ENCODE measurements around the gene DNAJC11. TPM values are rescaled to one million over a fixed set of nuclear protein-coding genes. Genes with fewer than 3 reads are reported as not detected.
"Not testable (repeated sequence)": the region's sequence is repeated elsewhere in the genome, so short reads cannot be mapped to it uniquely, and the experiment has no call there.

Gene DNAJC11
- polyA plus RNA-seq, 4 donors, result 58.6 to 67.8 (median 59.8) TPM

DNA sequence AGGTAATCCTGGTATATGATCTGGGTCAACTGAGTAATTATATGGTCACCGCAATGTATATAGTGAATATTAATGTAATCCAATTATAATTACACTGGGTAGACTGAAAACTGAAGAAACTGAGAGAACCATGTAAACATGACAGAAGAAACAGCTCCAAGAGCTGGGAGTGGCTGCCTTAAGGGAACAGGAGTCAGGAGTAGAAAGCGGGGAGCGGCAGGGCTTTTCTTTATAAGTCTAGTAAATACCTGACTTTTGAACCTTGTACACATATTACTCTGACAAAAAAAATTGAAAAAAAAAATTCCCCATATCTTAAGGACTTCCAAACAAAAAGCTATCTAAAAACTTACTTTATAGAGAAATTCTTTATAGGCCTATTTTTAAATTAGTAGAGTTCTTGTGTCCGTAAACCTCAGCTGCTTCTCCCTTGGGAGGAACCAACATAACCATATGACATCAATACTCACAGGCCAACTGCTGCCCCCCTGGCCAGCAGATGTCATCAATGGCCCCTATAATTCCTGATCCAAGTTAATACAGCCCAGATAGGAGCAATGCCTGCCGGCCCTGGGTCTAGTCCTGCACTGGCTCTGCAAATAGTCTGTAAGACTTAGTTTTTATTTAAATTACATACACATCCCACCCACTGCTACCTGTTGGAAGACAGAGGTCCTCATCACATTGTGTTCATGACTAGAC, 43.1 kb downstream of the DNAJC11 start:
- DNase-seq (ENCODE audit: low read depth in 4 of 4, low spot score in 3 of 4), result no peak

DNA sequence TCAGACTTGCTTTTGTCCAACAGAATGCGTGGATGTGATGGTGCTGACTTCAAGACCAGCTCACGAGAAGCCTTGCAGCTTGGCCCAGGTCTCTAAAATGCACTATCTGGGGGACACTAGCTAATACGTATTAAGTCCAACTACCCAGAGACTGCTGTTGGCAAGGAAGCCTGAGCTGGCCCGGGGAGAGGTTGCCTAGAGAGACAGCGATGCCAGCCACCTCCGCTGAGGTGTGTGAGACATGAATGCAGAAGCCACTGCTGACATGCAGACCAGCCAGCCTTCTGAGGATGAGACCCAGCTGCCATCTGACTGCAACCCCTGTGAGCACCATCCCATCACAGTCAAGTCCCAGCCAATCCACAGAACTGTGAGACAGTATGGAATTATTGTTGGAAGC, 44.5 kb downstream of the DNAJC11 start:
- DNase-seq (ENCODE audit: low read depth in 4 of 4, low spot score in 3 of 4), result no peak

DNA sequence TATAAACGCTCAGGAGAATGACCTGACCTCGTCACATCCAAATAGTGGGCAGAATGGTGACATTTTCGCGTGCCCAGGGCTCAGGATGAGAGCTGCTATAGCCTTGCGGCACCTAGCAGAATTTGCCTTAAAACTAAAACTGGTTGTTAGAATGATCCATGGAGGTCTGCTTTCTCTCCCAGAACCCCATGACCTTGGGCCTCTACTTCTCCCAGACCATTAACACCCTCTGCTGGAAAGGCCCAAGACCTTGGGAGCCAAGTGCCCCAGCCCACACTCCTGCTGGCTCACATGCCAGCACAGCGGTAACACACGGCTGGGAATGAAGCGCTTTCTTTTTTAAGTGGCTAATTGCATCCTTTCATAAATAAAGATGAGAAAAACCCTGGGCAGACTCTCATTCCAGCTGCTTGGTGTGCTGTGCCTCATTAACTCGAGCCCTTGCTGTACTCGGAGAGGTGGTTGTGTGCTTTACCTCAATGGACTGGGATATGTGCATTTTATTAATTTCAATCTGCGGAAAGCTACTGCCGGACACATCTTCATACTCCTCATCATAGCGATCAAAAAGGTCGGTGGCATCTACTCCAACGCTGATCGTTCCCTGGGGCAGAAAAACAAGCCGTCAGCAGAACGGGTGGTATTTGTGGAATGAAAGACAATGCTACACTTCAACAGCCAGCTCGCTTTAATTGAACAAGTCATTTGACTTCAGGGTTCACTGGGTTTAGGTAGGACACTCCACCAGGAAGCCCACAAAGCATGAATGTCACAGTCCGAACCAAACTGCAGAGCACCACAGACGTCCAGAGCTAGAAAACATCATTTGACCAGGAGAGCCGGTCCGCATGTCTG, 48.0 kb downstream of the DNAJC11 start:
- peak in 2 of 4 donors; percentile 49 to 68 for DNase-seq (ENCODE audit: low read depth in 4 of 4, low spot score in 3 of 4)

DNA sequence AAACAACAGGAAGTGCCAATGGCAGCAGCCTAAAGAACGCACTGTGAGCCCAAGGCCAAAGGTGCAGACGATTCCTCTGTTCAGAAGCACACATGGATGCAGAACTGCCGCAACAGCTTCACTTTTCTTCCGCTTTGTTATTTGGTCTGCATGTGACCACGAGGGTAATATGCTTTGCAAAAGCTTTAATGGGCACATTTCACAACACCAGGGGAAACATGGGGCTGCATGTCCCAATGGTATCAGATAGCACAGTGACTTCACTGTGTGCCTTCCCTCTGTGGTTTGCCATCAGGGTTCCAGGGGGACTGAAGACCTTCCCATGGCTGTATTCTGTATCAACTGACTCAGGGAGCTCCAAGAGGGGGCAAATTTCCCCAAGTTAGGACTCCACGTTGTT, 48.6 kb downstream of the DNAJC11 start:
- DNase-seq (ENCODE audit: low read depth in 4 of 4, low spot score in 3 of 4), result no peak

DNA sequence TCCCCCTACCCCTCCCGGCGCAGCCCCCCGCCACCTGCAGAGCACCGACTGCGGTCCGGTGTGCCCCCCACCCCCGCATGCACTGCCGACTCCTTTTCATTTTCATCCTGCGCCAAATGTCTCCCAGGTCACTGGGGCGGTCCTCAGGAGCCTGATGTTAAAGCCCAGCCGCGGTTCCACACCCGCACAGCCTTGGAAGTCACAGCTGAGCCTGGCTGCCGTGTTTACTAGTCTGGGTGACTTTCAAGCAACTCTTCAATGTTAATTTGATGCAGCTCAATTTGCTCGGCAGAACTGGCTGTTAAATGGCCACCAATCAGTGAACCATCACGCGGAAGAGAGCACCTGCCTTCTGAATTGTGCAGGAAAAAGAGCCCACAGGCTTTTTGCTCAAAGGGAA, 49.7 kb downstream of the DNAJC11 start:
- DNase-seq (ENCODE audit: low read depth in 4 of 4, low spot score in 3 of 4), result peak in 1 of 4 donors; percentile 33

DNA sequence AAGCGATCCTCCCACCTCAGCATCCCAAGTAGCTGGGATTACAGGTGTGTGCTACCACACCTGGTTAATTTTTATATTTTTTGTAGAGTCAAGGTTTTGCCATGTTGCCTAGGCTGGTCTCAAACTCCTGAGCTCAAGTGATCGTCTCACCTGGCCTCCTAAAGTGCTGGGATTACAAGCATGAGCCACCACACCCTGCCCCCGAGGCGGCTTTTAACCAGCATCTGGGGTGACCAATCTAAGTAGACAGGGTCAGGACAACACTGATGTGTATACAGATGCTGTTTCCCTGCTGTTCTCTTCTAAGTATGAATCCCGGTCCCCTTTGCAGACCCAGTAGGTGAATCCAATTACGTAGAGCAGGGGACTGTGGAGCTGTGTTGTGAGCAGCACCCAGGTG, 53.1 kb downstream of the DNAJC11 start:
- DNase-seq (ENCODE audit: low read depth in 4 of 4, low spot score in 3 of 4), result no peak

DNA sequence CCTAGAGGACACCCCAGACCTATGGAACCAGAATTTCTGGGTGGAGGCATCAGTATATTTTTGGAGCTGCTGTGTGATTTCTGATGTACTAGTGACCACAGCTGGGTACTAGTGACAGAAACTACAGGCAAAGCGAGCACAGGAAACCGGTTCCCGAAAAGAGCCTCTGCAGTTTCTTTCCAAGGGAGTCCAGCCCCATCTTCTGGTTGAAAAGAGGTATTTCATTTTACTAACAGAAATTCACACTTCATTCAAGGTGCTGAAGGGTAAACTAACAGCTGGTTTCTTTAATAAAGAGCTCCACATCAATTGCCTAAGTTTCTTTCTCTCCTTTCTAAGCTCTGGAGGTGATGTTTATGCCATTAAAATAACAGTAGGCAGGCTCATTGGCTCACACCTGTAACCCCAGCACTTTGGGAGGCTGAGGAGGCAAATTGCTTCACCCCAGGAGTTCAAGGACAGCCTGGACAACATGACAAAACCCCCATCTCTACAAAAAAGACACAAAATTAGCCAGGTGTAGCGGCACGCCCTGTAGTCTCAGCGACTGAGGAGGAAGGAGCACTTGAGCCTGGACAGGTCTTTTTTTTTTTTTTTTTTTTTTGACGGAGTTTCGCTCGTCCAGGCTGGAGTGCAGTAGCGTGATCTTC, 55.0 kb downstream of the DNAJC11 start:
- DNase-seq (ENCODE audit: low read depth in 4 of 4, low spot score in 3 of 4), result peak in 1 of 4 donors; percentile 36

DNA sequence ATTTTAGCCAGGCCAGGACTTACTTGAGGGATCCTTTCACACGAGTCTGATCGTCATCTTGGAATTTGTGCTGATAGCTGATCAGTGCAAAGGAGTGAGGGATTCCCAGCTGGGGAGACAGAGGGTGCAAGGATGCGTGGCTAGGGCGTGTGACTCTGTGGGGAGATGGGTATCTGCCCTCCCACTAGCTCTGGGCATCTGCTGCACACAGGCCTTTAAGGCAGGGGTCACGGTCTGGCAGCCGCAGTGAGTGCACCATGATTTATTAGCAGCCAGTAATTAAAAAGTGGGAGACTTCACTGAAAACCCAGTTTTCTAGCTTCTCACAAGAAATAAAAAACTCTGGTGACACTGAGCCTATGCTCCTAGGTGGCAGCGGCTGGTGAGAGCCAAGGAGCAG, 56.6 kb downstream of the DNAJC11 start:
- peak in 1 of 4 donors; percentile 38 for DNase-seq (ENCODE audit: low read depth in 4 of 4, low spot score in 3 of 4)

DNA sequence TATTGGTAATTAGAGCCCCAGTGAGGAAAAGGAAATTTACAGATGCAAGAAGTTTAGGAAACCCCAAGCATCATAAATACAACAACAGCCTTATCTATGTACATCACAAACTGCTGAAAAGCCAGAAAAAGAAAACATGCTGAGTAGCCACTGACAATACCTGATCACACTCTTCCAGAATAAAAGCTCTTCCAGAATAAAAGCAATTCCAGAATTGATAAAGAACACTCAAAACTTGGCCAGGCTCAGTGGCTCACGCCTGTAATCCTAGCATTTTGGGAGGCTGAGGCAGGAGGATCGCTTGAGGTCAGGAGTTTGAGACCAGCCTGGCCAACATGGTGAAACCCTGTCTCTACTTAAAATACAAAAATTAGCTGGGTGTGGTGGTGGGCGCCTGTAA, 60.7 kb downstream of the DNAJC11 start:
- not testable (repeated sequence) for DNase-seq (ENCODE audit: low read depth in 4 of 4, low spot score in 3 of 4)

DNA sequence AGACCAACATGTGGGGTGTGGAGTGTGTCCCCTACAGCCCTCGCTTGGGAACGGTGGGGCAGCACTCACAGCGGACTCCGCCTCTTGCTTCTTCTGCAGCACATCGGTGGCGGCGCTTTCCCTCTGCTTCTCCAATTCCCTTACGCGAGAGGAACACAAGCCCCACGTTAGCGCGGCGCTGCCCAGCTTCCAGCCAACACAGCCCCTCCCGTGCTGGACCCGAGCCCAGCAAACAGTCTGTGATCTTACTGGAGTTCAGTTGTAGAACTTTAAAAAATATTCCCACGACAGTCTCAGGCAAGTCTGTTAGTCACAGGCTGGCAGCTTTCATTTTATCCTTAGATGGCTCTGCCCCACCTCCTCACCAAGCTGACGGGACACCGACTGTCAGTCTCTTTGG, 63.4 kb downstream of the DNAJC11 start:
- DNase-seq (ENCODE audit: low read depth in 4 of 4, low spot score in 3 of 4), result no peak

DNA sequence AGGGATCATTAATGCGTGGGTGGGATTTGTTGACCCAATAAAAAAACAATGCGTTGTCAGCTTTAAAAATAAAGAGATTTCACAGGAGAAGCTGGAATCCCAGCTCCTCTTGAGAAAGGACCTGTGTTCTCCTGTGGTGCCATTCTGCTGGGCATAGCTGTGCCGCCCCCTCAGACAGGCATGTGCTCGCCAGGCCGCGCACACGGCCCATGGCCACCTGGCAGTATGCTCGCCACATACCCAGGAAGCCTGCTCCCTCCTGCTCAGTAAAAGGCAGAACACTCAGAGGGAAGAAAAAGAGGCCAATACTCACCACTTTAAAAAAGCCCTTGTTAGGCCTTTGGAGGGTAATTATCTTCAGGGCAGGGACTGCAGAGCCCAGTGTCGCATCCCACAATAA, 63.8 kb downstream of the DNAJC11 start:
- DNase-seq (ENCODE audit: low read depth in 4 of 4, low spot score in 3 of 4), result no peak

DNA sequence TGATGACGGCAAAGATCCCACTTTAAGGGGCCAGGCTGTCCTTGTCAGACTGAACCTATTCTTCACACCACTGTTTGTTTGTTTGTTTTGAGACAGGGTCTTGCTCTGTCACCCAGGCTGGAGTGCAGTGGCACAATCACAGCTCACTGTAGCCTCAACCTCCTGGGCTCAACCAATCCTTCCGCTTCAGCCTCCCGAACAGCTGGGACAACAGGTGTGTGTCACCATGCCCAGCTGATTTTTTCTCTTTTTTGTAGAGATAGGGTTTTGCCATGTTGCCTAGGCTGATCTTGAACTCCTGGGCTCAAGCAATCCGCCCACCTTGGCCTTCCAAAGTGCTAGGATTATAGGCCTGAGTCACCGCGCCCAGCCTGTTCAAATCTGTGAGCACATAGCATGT, 64.8 kb downstream of the DNAJC11 start:
- DNase-seq (ENCODE audit: low read depth in 4 of 4, low spot score in 3 of 4), result not testable (repeated sequence)

DNA sequence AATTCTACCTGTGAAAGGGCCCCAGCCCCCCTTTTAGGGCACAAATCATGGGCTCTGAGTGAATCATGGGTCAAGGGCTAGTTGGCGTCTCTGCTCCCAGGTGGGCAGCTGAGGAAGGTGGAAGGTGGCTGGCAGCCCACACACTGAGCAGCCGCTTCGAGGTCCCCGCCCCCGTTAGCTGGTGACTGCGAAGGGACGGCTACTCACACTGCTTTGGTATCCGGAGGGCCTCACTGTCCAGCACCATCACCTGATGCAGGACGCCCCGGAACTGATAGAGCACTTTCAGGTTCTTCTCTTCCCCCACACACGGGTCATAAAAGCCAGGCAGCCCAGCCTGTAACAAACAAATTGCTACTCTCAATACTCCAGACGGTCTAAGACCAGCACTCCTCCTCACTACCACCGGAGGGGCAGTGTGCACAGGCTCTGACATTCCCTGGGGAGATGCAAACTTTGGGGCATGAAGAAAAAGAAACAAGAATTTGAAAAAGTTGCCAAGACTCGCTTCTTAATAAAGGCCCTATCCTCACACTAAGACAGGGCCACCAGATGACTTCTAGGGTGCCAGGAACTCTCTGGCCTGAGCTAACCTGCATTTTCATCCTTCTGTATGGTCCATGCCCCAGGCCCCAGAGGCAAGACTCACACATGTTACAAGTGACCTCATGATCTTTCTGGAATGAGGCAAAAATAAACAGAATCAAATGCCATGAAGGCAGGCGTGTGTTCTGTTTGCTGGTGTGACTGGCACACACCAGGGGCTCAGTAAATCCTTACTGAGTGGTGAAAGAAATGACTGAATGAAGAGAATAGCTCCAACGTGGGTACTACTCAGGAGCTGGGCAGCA, 65.5 kb downstream of the DNAJC11 start:
- no peak for DNase-seq (ENCODE audit: low read depth in 4 of 4, low spot score in 3 of 4)

DNA sequence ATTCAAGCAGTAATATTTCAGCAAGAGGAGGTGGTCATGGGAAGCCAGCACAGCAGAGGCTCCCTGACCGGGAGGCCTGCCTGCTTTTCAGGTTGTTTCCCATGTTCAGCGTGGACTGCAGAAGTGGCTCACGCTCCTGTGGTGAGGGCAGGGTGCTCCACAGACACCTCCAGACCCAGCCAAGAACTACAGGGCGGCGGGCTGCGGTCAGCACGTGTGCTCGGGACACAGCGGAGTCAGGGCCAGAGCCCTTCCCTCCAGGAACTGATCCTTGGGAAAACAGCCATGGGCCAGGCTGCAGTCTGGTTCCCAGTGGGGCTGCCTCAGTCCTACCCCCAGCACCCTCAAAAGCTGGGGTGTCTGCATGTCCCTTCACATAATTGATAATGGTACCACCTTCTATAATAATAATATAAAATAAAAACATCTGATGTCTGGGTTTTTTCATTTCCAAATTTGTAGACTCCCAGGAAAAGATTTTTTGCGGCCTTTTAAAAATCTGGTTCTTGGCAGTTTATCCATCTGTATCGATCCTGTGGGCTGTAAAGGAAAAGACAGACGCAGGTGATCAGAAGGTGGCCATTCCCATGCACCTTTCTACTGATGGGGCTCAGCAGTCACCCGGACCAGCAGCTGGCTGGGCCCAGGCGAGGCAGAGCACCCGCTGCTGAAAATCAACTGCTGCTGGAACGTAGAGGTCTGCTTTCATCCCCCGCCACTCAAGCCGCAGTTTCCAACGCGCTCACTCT, 66.3 kb downstream of the DNAJC11 start:
- no peak for DNase-seq (ENCODE audit: low read depth in 4 of 4, low spot score in 3 of 4)

DNA sequence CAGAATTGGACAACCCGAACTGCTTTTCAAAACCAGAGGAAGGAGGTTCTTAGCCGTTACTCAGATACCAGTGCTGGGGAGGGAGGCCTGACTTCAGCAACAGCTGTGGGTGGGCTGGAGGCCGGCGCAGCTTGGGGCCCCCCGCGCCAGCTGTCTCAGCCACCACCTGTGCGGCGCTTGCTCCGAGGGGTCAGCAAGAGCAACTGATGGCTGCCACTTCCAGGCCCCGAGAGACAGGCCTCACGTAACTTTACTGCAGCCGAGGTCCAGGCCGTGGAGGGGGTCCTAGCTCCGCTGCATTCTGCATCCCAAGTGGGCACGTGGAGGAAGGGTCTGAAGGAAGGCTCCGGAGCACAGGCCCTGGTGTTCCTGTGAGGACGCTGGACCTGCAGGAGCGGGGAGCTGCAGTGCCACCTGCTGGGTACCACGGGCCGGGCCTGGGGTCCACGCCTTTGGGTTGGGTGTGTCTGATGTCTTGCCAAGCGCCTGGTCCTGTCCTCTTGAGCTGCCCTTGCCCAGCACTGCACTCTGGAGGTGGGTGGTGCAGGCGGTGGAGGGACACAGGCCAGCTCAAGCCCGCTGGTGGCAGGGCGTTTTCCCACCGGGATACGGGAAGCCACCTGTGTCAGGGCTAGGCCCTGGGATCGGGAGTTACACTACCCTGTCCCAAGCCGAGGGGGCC, 67.1 kb downstream of the DNAJC11 start:
- DNase-seq (ENCODE audit: low read depth in 4 of 4, low spot score in 3 of 4), result no peak

DNA sequence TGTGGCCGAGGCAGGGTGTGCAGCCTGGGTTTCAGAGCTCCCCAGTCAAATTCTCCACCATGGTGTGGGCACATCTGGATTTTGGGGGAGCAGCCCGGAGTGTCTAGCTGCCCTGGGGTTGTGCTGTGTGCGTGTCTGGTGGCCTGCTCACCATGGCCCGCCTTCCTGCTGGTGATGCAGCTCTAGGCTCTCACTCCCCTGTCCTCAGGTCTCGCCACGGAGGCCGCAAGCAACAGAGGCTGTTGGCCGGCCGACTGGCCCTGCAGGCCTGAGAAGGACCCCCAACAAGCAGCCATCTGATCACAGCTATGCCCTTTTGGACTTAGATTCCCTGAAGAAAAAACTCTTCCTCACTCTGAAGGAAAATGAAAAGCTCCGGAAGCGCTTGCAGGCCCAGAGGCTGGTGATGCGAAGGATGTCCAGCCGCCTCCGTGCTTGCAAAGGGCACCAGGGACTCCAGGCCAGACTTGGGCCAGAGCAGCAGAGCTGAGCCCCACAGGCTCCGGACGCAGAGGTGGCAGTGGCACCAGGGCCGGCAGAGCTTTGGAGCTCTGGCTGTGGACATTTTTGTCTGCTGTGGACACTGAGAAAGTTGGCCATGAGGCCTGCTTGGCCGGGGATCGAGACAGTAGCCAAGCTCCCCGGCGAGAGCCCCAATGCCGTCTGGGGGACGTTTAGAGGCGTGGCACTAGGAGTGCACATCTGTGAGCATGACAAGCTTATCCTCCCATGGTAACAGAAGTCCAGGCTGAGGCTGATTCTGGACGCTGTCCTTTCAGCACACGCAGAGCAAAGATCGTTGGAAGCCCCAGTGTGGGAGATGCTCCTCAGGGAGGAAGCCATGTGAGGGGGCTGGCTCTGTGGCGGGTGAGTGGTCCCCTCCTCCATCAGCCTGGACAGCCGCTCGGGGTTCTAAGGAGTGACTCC, 68.8 kb downstream of the DNAJC11 start:
- DNase-seq (ENCODE audit: low read depth in 4 of 4, low spot score in 3 of 4), result no peak

DNA sequence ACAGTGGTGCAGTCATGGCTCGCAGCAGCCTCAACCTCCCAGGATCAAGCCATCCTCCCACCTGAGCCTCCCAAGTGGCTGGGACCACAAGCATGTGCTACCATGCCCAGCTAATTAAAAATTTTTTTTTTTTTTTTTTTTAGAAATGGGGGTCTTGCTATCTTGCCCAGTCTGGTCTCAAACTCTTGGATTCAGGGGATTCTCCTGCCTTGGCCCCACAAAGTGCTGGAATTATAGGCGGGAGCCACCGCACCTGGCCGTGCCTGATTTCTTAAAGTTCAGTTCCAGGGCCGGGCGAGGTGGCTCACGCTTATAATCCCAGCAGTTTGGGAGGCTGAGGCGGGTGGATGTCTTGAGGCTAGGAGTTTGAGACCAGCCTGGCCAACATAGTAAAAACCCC, 70.6 kb downstream of the DNAJC11 start:
- DNase-seq (ENCODE audit: low read depth in 4 of 4, low spot score in 3 of 4), result no peak

DNA sequence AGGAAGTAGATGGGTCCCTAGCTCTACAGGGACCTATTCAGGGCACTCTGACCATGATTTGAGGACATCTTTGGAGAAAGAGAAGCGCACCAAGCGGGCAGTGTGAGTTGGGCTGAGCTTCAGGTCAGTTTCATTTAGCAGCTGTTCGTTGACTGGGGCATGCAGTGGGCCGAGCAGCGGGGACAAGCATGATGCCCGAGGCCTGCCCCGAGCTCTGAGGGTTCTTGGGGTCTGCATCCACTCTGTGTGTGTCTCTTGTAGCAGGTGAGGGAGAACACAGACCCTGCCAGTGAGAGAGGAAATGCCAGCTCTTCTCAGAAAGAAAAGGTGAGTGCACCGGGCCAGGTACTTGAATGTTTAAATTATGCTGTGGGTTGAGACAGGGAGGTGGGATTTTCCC, 71.6 kb downstream of the DNAJC11 start:
- no peak for DNase-seq (ENCODE audit: low read depth in 4 of 4, low spot score in 3 of 4)

All from right renal pelvis (tissue), 4 donors.